HL-60/S4 (cell line): ENCODE results near the gene HRG.

Source experiments
- in situ Hi-C: fragments of 300-500 bp; cut with MboI; formaldehyde crosslinking; loops from 2 replicates; pipeline ENCODE4 v1.14.3; 2022; ENCODE audit warnings: low sequenced_read_pairs

HRG gene

GRCh38 chr3:186719945-186720739 is 54.3 kb downstream of the HRG start:
- in situ Hi-C loops: no loop called here

- in situ Hi-C loops: no loop called here
These were observed 56.6 kb downstream of the HRG start for GRCh38 chr3:186722457-186722856.

- in situ Hi-C loops: no loop called here
These were observed 59.1 kb downstream of the HRG start for GRCh38 chr3:186724911-186725310.
